B cell (primary cell): ENCODE data around the gene LYPD5. TPM values are rescaled to one million over a fixed set of nuclear protein-coding genes. Genes with fewer than 3 reads are reported as not detected.

Experiments used
- ATAC-seq: fragments of 200-7000 bp; cut with Tn5 transposase; one replicate; pipeline ENCODE4 v1.10.0; 2021; ENCODE audit warnings: low read depth, mild to moderate bottlenecking, moderate number of reproducible peaks, moderate library complexity
- CTCF ChIA-PET: fragments of 350-600 bp; sonication (Branson Sonifier 250); formaldehyde crosslinking; loops from one replicate; lab custom pipeline; 2021; ENCODE audit warnings: antibody characterized with exemption, inconsistent platforms; lab: Charles Lee
- POLR2A ChIA-PET: fragments of 350-600 bp; sonication (Branson Sonifier 250); formaldehyde crosslinking; loops from one replicate; lab custom pipeline; 2021; ENCODE audit warnings: antibody characterized with exemption; lab: Charles Lee
- DNase-seq: peaks from one replicate; pipeline ENCODE4 v3.0.0; 2013
- H2AFZ ChIP-seq: 2 replicates; pipeline ENCODE4 v1.6.1; 2012; ENCODE audit warnings: mild to moderate bottlenecking, low read depth, low read length; ENCODE audit not compliant: insufficient read depth, poor library complexity, severe bottlenecking
- H3K27ac ChIP-seq, 2 donors: 1 replicate in 1 of 2; 2 replicates in 1 of 2; pipeline ENCODE4 v1.5.1; 2012 to 2013; ENCODE audit warnings: low read length in 2 of 2, mild to moderate bottlenecking in 2 of 2, moderate library complexity in 1 of 2
- H3K27me3 ChIP-seq, 4 experiments: fragments of 200-600 bp in 1 of 4; sonication (generic) in 1 of 4; replicated peaks in 1 of 4; 1 replicate in 2 of 4; 2 replicates in 2 of 4; pipeline versions ENCODE4 v1.6.1 to v1.7.0; 2013 to 2016; ENCODE audit warnings: low read length in 3 of 4, mild to moderate bottlenecking in 2 of 4, mixed read lengths in 1 of 4, moderate library complexity in 1 of 4; ENCODE audit not compliant: insufficient read depth in 4 of 4, control insufficient read depth in 3 of 4; ENCODE audit errors: control extremely low read depth in 1 of 4
- H3K36me3 ChIP-seq, 2 experiments: replicated peaks in 1 of 2; 1 replicate in 1 of 2; 2 replicates in 1 of 2; pipeline versions ENCODE4 v1.6.1 to v1.7.1; 2013; ENCODE audit warnings: low read length in 1 of 2; ENCODE audit not compliant: insufficient read depth in 2 of 2, control insufficient read depth in 1 of 2; ENCODE audit errors: control extremely low read depth in 1 of 2, extremely low read depth in 1 of 2
- H3K4me1 ChIP-seq, 2 donors: fragments of 200-600 bp in 1 of 2; sonication (generic) in 1 of 2; 1 replicate in 1 of 2; 2 replicates in 1 of 2; pipeline versions ENCODE4 v1.5.1 to v1.6.1; 2013 to 2017; ENCODE audit warnings: low read length in 2 of 2; ENCODE audit not compliant: control insufficient read depth in 2 of 2, insufficient read depth in 2 of 2
- H3K4me2 ChIP-seq: replicated peaks from 2 replicates; pipeline ENCODE3; 2012; ENCODE audit warnings: mild to moderate bottlenecking, low read depth, low read length; ENCODE audit not compliant: poor library complexity, severe bottlenecking
- H3K4me3 ChIP-seq, 5 experiments: fragments of 200-600 bp in 1 of 5; sonication (generic) in 1 of 5; 1 replicate in 3 of 5; 2 replicates in 2 of 5; pipeline versions ENCODE4 v1.5.1 to v1.7.0; 2011 to 2016; ENCODE audit warnings: low read length in 4 of 5, mild to moderate bottlenecking in 4 of 5, low read depth in 2 of 5, control low read depth in 1 of 5, moderate library complexity in 1 of 5; ENCODE audit not compliant: insufficient read depth in 1 of 5; ENCODE audit errors: control extremely low read depth in 1 of 5, extremely low read depth in 1 of 5
- H3K79me2 ChIP-seq: fragments of 200-600 bp; sonication (generic); one replicate; pipeline ENCODE4 v1.6.0; 2016; ENCODE audit warnings: low read length; ENCODE audit not compliant: control insufficient read depth, insufficient read depth
- H3K9ac ChIP-seq: fragments of 200-600 bp; sonication (generic); 2 replicates; pipeline ENCODE4 v1.6.1; 2017; ENCODE audit warnings: mild to moderate bottlenecking, low read length, moderate library complexity
- H3K9me3 ChIP-seq, 3 donors: one replicate each; pipeline versions ENCODE4 v1.6.1 to v1.7.1; 2013; ENCODE audit warnings: low read length in 2 of 3; ENCODE audit not compliant: control insufficient read depth in 2 of 3, insufficient read depth in 1 of 3; ENCODE audit errors: control extremely low read depth in 1 of 3
- H4K20me1 ChIP-seq: 2 replicates; pipeline ENCODE4 v1.6.0; 2012; ENCODE audit warnings: mild to moderate bottlenecking, low read length; ENCODE audit not compliant: insufficient read depth, control insufficient read depth, poor library complexity, severe bottlenecking
- H3K27ac Mint-ChIP-seq: one replicate; pipeline ENCODE4 v1.8.0; 2021; ENCODE audit warnings: mixed read lengths
- H3K27me3 Mint-ChIP-seq: one replicate; pipeline ENCODE4 v1.8.0; 2021; ENCODE audit warnings: mixed read lengths
- H3K4me1 Mint-ChIP-seq: one replicate; pipeline ENCODE4 v1.8.0; 2021; ENCODE audit warnings: mixed read lengths
- H3K4me3 Mint-ChIP-seq: one replicate; pipeline ENCODE4 v1.8.0; 2021; ENCODE audit warnings: mixed read lengths
- H3K9me3 Mint-ChIP-seq: one replicate; pipeline ENCODE4 v1.8.0; 2022; ENCODE audit warnings: mixed read lengths; ENCODE audit not compliant: insufficient read depth
- EZH2 ChIP-seq: IDR thresholded peaks from 2 replicates; pipeline ENCODE4 v1.6.1; 2012; ENCODE audit warnings: borderline replicate concordance, low read depth, mild to moderate bottlenecking, moderate library complexity, low read length; ENCODE audit not compliant: insufficient read depth, poor library complexity, severe bottlenecking
- WGBS: methylation state at CpG from one replicate; pipeline ENCODE4 v1.1.5; 2013; ENCODE audit warnings: missing lambda C conversion rate; ENCODE audit not compliant: insufficient coverage; 5-methylcytosine and 5-hydroxymethylcytosine counted together
- intact Hi-C: fragments of 100-400 bp; cut with micrococcal nuclease; formaldehyde crosslinking; loops from one replicate; pipeline ENCODE4 v1.10.0; 2022
- polyA plus RNA-seq: library from polyadenylated mRNA; depleted of rRNA; stranded (reverse); fragments of >200 nt; gene quantifications from 2 replicates; pipeline ENCODE4 v1.2.3, GENCODE V29; 2012
- total RNA-seq, 2 donors: library from RNA; stranded (reverse); fragments of 120-200 nt in 1 of 2; gene quantifications; 1 replicate in 1 of 2; 2 replicates in 1 of 2; pipeline versions ENCODE4 v1.2.3 to v1.2.4, GENCODE V29; 2013 to 2022
- TF ChIP-seq, protein P1 (sequence below): fragments of 200-600 bp; IDR thresholded peaks from one replicate; pipeline ENCODE4 v1.8.0; 2022; ENCODE audit warnings: antibody characterized with exemption, mild to moderate bottlenecking

LYPD5 gene
- total and polyA plus RNA-seq, 2 donors (not counting 1 experiment from before 2014, with no cell fraction given): 0.46 TPM; not detected in 1

DNA sequence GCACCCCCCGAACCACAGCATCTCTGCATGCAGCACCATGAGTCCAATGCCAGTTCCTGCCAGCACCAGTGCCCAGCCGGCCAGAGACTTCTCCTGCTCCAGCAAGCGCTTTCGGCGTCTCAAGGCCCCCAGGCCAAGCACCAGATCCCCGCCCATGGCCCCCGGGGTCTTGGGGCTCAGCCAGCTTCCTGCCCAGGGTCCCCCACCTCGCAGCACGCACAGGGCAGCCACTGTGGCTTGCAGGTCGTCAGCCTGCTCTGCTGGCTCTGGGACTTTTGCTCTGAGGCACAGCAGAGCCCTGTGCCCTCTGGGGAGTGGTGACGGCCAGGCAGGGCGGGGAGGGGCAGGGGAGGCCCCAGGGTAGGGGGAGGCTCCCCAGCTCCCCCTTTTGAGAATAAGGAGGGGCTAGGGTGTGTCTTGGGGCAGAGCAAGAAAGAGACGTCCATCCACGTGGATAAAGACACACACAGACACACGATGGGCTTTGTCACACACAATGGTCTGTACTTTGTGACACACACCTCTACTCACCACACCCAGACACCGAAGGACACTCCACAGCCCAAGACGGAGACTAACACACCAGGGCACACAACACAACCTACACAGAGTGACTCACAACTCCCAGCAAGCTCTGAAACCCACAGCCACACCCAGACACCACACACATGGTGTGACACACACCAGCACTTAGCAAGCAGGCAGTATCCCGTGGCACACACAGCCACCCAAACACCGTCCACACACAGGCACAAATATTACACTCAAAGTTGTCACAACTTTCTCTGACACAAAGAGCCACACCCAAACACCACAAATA is 21.3 kb downstream of the LYPD5 start, which contains the start of gene KCNN4:
Gene KCNN4, minus strand, starts transcription at position 268 of the 820 bp plus-strand sequence. Its CDS starts 112 bp downstream, at position 156.
- intact Hi-C loops: loop anchor here (1.0 to 10.0 kb wide), 4 partner anchors 16 to 336 kb away; partner anchors contain the start of gene SMG9
- no peaks in the 10 kb centered on the region for H3K27me3 Mint-ChIP-seq
- Histone ChIP-seq H3K36me3 (peaks cover 0 to 4% of the 10 kb centered on the region in 2 experiments), H3K27ac (peak within 1 kb of the TSS; percentile 73 to 85), H3K79me2 (peaks cover 55% of the 10 kb centered on the region), H3K9ac (peak within 1 kb of the TSS; percentile 78), H3K4me2 (peak within 1 kb of the TSS; percentile 85), H4K20me1 (peaks cover 19% of the 10 kb centered on the region), H2AFZ (peak within 1 kb of the TSS; percentile 65), H3K4me1 (peaks cover 74 to 94% of the 10 kb centered on the region in 2 donors), H3K4me3 (peak within 1 kb of the TSS; percentile 18 to 74 (median 66)), H3K9me3 (no peaks in the 10 kb centered on the region), H3K27me3 (no peaks in the 10 kb centered on the region)
- peak; percentile 83 for DNase-seq
- H3K9me3 Mint-ChIP-seq: no peaks in the 10 kb centered on the region
- TF ChIP-seq, protein P1, sequence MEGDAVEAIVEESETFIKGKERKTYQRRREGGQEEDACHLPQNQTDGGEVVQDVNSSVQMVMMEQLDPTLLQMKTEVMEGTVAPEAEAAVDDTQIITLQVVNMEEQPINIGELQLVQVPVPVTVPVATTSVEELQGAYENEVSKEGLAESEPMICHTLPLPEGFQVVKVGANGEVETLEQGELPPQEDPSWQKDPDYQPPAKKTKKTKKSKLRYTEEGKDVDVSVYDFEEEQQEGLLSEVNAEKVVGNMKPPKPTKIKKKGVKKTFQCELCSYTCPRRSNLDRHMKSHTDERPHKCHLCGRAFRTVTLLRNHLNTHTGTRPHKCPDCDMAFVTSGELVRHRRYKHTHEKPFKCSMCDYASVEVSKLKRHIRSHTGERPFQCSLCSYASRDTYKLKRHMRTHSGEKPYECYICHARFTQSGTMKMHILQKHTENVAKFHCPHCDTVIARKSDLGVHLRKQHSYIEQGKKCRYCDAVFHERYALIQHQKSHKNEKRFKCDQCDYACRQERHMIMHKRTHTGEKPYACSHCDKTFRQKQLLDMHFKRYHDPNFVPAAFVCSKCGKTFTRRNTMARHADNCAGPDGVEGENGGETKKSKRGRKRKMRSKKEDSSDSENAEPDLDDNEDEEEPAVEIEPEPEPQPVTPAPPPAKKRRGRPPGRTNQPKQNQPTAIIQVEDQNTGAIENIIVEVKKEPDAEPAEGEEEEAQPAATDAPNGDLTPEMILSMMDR: no peak
- no peak for TF ChIP-seq EZH2
- H3K27ac Mint-ChIP-seq: peak within 1 kb of the TSS; percentile 99
- H3K4me3 Mint-ChIP-seq: peak within 1 kb of the TSS; percentile 93
- ChIA-PET POLR2A (interaction anchor here (0.5 to 9.3 kb wide), 7 partner anchors 14 to 46 kb away, joined by 3 to 89 read pairs (median 6); partner anchors contain the start of genes SMG9 and ZNF283), CTCF (interaction anchor here (0.6 to 11.3 kb wide), 6 partner anchors 17 to 225 kb away, joined by 4 to 237 read pairs (median 6); partner anchors contain the start of gene SMG9)
- 11% methylated on average over 18 of the region's 19 CpGs for WGBS
- peak; percentile 72 for ATAC-seq
- peaks cover 90% of the 10 kb centered on the region for H3K4me1 Mint-ChIP-seq
